ENCODE results near the gene OLR1. TPM values are rescaled to one million over a fixed set of nuclear protein-coding genes. Genes with fewer than 3 reads are reported as not detected.

OLR1 gene
- total RNA-seq, 1 donor, result under 0.01 TPM

GRCh38 chr12:10167599-10167998, 4.3 kb downstream of the OLR1 start:
- Histone ChIP-seq H3K4me3 (ENCODE audit: insufficient read depth, low read length) (no peak overlapping the region), H3K27me3 (ENCODE audit: insufficient read depth, low read length) (peaks cover 4% of the 10 kb centered on the region), H3K79me2 (ENCODE audit: insufficient read depth, low read length) (no peaks in the 10 kb centered on the region), H3K36me3 (ENCODE audit: insufficient read depth, low read length) (no peaks in the 10 kb centered on the region), H3K4me2 (ENCODE audit: insufficient read depth, low read length) (no peak overlapping the region), H2AFZ (ENCODE audit: low read length) (no peak overlapping the region), H3K4me1 (ENCODE audit: insufficient read depth, low read length) (no peaks in the 10 kb centered on the region), H3K9me3 (ENCODE audit: low read depth, low read length) (no peaks in the 10 kb centered on the region), H4K20me1 (ENCODE audit: insufficient read depth, low read length) (no peaks in the 10 kb centered on the region), H3K27ac (ENCODE audit: low read depth, low read length) (no peak overlapping the region)
- TF ChIP-seq CTCF (IDR thresholded peaks at IDR 0.05; ENCODE audit: extremely low read depth, low read depth, low read length), result no peak
- no peak for DNase-seq (ENCODE audit: insufficient read length, low spot score, missing footprints)

- Histone ChIP-seq H3K36me3 (ENCODE audit: insufficient read depth, low read length) (no peaks in the 10 kb centered on the region), H4K20me1 (ENCODE audit: insufficient read depth, low read length) (no peaks in the 10 kb centered on the region), H3K9me3 (ENCODE audit: low read depth, low read length) (no peaks in the 10 kb centered on the region), H3K27ac (ENCODE audit: low read depth, low read length) (no peak overlapping the region), H3K4me3 (ENCODE audit: insufficient read depth, low read length) (no peak overlapping the region), H3K27me3 (ENCODE audit: insufficient read depth, low read length) (no peaks in the 10 kb centered on the region), H3K4me1 (ENCODE audit: insufficient read depth, low read length) (no peaks in the 10 kb centered on the region), H2AFZ (ENCODE audit: low read length) (no peak overlapping the region), H3K4me2 (ENCODE audit: insufficient read depth, low read length) (no peak overlapping the region), H3K79me2 (ENCODE audit: insufficient read depth, low read length) (no peaks in the 10 kb centered on the region)
- TF ChIP-seq CTCF (IDR thresholded peaks at IDR 0.05; ENCODE audit: extremely low read depth, low read depth, low read length), result no peak
- no peak for DNase-seq (ENCODE audit: insufficient read length, low spot score, missing footprints)
Measured at GRCh38 chr12:10165421-10165820, 6.5 kb downstream of the OLR1 start.

- H4K20me1 ChIP-seq (ENCODE audit: insufficient read depth, low read length), result no peaks in the 10 kb centered on the region
- no peak for TF ChIP-seq CTCF (IDR thresholded peaks at IDR 0.05; ENCODE audit: extremely low read depth, low read depth, low read length)
- H3K79me2 ChIP-seq (ENCODE audit: insufficient read depth, low read length), result no peaks in the 10 kb centered on the region
- peaks cover 4% of the 10 kb centered on the region for H3K27me3 ChIP-seq (ENCODE audit: insufficient read depth, low read length)
- no peak overlapping the region for H3K27ac ChIP-seq (ENCODE audit: low read depth, low read length)
- H3K4me2 ChIP-seq (ENCODE audit: insufficient read depth, low read length), result no peak overlapping the region
- no peaks in the 10 kb centered on the region for H3K36me3 ChIP-seq (ENCODE audit: insufficient read depth, low read length)
- no peak for DNase-seq (ENCODE audit: insufficient read length, low spot score, missing footprints)
- H3K4me1 ChIP-seq (ENCODE audit: insufficient read depth, low read length), result no peaks in the 10 kb centered on the region
- H2AFZ ChIP-seq (ENCODE audit: low read length), result no peak overlapping the region
- H3K9me3 ChIP-seq (ENCODE audit: low read depth, low read length), result no peaks in the 10 kb centered on the region
- H3K4me3 ChIP-seq (ENCODE audit: insufficient read depth, low read length), result no peak overlapping the region
Measured at GRCh38 chr12:10163084-10163483, 8.8 kb downstream of the OLR1 start.

- H4K20me1 ChIP-seq (ENCODE audit: insufficient read depth, low read length), result no peaks in the 10 kb centered on the region
- H3K4me2 ChIP-seq (ENCODE audit: insufficient read depth, low read length), result no peak overlapping the region
- no peaks in the 10 kb centered on the region for H3K4me1 ChIP-seq (ENCODE audit: insufficient read depth, low read length)
- no peak for DNase-seq (ENCODE audit: insufficient read length, low spot score, missing footprints)
- no peaks in the 10 kb centered on the region for H3K79me2 ChIP-seq (ENCODE audit: insufficient read depth, low read length)
- no peak for TF ChIP-seq CTCF (IDR thresholded peaks at IDR 0.05; ENCODE audit: extremely low read depth, low read depth, low read length)
- H3K27me3 ChIP-seq (ENCODE audit: insufficient read depth, low read length), result peaks cover 4% of the 10 kb centered on the region
- no peaks in the 10 kb centered on the region for H3K36me3 ChIP-seq (ENCODE audit: insufficient read depth, low read length)
- no peak overlapping the region for H3K27ac ChIP-seq (ENCODE audit: low read depth, low read length)
- no peak overlapping the region for H2AFZ ChIP-seq (ENCODE audit: low read length)
- no peak overlapping the region for H3K4me3 ChIP-seq (ENCODE audit: insufficient read depth, low read length)
- H3K9me3 ChIP-seq (ENCODE audit: low read depth, low read length), result no peaks in the 10 kb centered on the region
Measured at GRCh38 chr12:10160617-10161385, 11.1 kb downstream of the OLR1 start.
